ENCODE data around the gene ISCU. TPM values are rescaled to one million over a fixed set of nuclear protein-coding genes. Genes with fewer than 3 reads are reported as not detected.

ISCU gene
- total and polyA plus RNA-seq, 2 of the 8 experiments (the other 6 are each of a cell fraction or from before 2014, with no cell fraction given): 72.1 to 78.1 TPM

DNA sequence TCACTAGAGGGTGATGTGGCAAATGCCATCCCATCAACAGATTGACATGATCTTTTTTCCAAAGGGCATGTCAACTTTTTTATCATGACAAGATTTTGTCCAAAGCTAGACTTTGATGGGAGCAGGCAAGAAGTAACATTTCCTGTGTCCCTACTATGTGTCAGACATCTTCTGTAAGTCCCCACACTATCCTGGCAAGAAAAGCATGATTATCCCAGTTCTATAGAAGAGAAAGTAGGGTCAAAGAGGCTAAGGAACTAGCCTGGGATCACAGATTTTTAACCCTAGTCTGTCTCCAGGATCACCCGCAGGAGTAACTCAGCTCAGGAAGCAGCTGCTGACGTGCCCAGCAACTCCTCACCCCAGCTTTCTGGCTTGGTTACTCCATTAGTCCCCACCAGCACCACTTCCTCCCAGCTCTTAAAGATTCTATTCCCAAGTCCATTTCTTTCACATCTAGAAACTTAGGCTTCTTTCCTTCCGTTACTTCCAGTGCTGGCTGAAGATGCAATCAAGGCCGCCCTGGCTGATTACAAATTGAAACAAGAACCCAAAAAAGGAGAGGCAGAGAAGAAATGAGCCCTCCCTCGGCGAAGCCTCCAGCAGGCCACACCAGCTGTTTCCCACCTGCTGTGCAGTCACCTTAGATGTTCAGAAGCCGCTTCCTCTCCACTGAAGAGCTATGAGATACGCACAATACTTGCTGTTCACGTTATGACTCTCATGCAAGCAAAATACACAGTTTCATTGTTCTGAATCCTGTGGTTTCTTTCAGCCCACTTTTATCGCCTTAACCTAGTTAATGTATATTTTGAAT, 6.2 kb downstream of the ISCU start:
- Histone ChIP-seq H3K79me1 (ENCODE audit: low read depth, low read length) (no peaks in the 10 kb centered on the region), H3K56ac (replicated peaks; ENCODE audit: insufficient read length, low read depth, low read length) (no peak overlapping the region), H3K4me1 (replicated peaks in 1 of 4; ENCODE audit: control insufficient read depth in 3 of 4, insufficient read depth in 4 of 4, low read length in 3 of 4) (no peaks in the 10 kb centered on the region), H4K5ac (ENCODE audit: insufficient read length, low read depth, low read length) (no peak overlapping the region), H3K9me3 (ENCODE audit: insufficient read depth in 2 of 2, low read depth in 1 of 2, low read length in 1 of 2) (no peaks in the 10 kb centered on the region), H3K27ac (ENCODE audit: low read depth, low read length) (no peak overlapping the region), H3K4ac (replicated peaks; ENCODE audit: insufficient read length, low read depth, low read length) (no peak overlapping the region), H2BK15ac (ENCODE audit: low read length) (no peak overlapping the region), H3K27me3 (replicated peaks in 1 of 4; ENCODE audit: control insufficient read depth in 3 of 4, extremely low read depth in 1 of 4, insufficient read depth in 3 of 4, low read length in 3 of 4) (no peaks in the 10 kb centered on the region), H3K14ac (ENCODE audit: insufficient read length) (no peak overlapping the region), H3K36me3 (ENCODE audit: control insufficient read depth in 2 of 4, insufficient read depth in 4 of 4, low read length in 3 of 4) (peaks cover 24 to 55% (median 47%) of the 10 kb centered on the region in 4 experiments), H2BK20ac (ENCODE audit: low read length) (no peak overlapping the region), H3K79me2 (ENCODE audit: control insufficient read depth in 1 of 2, insufficient read depth in 2 of 2, low read length in 2 of 2) (peaks cover 0 to 5% of the 10 kb centered on the region in 2 experiments; a peak in 1 of 4 replicates), H3K23ac (ENCODE audit: insufficient read length) (no peak overlapping the region), H3K23me2 (ENCODE audit: low read depth, low read length) (no peaks in the 10 kb centered on the region), H4K8ac (ENCODE audit: extremely low read depth, insufficient read depth, low read length) (no peak overlapping the region), H3K18ac (ENCODE audit: extremely low read depth, low read length) (no peak overlapping the region), H4K91ac (replicated peaks; ENCODE audit: insufficient read length, low read length) (no peak overlapping the region), H2AK5ac (ENCODE audit: low read depth, low read length) (no peak overlapping the region), H3K4me3 (ENCODE audit: extremely low read depth in 1 of 4, insufficient read depth in 2 of 4, low read depth in 3 of 4, low read length in 4 of 4) (no peak overlapping the region), H3K9ac (replicated peaks in 1 of 4; ENCODE audit: extremely low read depth in 1 of 4, low read depth in 3 of 4, low read length in 3 of 4) (no peak overlapping the region), H2BK5ac (ENCODE audit: low read depth, low read length) (no peak overlapping the region), H4K20me1 (replicated peaks in 1 of 2; ENCODE audit: control insufficient read depth in 1 of 2, insufficient read depth in 2 of 2, low read length in 2 of 2) (peaks cover 0 to 4% of the 10 kb centered on the region in 2 experiments), H2AFZ (ENCODE audit: low read length) (no peak overlapping the region), H2BK12ac (ENCODE audit: low read depth, low read length) (no peak overlapping the region), H3K4me2 (ENCODE audit: insufficient read depth in 1 of 2, low read depth in 2 of 2, low read length in 2 of 2) (no peak overlapping the region), H2BK120ac (replicated peaks; ENCODE audit: low read depth, low read length) (no peak overlapping the region)
- ChIA-PET CTCF (ENCODE audit: partially characterized antibody) (interaction anchor here (0.5 to 24.3 kb wide), 7 partner anchors 9 to 236 kb away, joined by 3 to 523 read pairs (median 5); no protein-coding TSS in a partner anchor), POLR2A (ENCODE audit: partially characterized antibody) (interaction anchor here (1.0 to 1.7 kb wide), 3 partner anchors 8 to 50 kb away, joined by 3 to 6 read pairs (median 4); partner anchors contain the start of gene SART3)
- WGBS, 2 experiments (ENCODE audit: extremely low coverage in 1 of 2, insufficient coverage in 1 of 2, insufficient read length in 1 of 2, insufficient replicate concordance in 2 of 2, low coverage in 1 of 2, low lambda C conversion rate in 2 of 2, missing lambda C conversion rate in 1 of 2): 93% methylated on average over 10 of the region's 10 CpGs; no CpG with 5 or more reads in 1 of the 2 experiments
- DNase-seq (ENCODE audit: low read depth in 1 of 2, low spot score in 2 of 2): peak in 1 of 2 experiments; percentile 19
- no peak for TF ChIP-seq YY1 (IDR thresholded peaks at IDR 0.05; ENCODE audit: low read depth, low read length)
- no peak for FAIRE-seq

All from H1 (cell line).